ENCODE measurements around the gene P2RY14.

GRCh38 chr3:151315136-151315535, 36.8 kb upstream of the P2RY14 start:
- TF ChIP-seq CTCF (conservative IDR thresholded peaks at IDR 0.05), result no peak
- TF ChIP-seq ZFX (IDR thresholded peaks at IDR 0.05), result no peak

Data from C4-2B (cell line).